PC-3 (cell line): Measurements from ENCODE around the gene COL11A1. TPM values are rescaled to one million over a fixed set of nuclear protein-coding genes. Genes with fewer than 3 reads are reported as not detected.

ENCODE experiments used
- ATAC-seq: fragments of 200-7000 bp; cut with Tn5 transposase; 2 replicates; pipeline ENCODE4 v1.9.1; 2020; ENCODE audit warnings: mild to moderate bottlenecking, moderate library complexity
- BruUV-seq: library from RNA; stranded (reverse); fragments of 400-500 nt; replicated peaks from 2 replicates; lab custom pipeline; 2021; lab: Mats Ljungman, UMichigan
- CTCF ChIA-PET: fragments of 300-600 bp; sonication (Branson Sonifier 250); formaldehyde crosslinking; loops from one replicate; lab custom pipeline; 2022; ENCODE audit warnings: antibody characterized with exemption; lab: Charles Lee
- POLR2A ChIA-PET: fragments of 300-600 bp; sonication (Branson Sonifier 250); formaldehyde crosslinking; loops from one replicate; lab custom pipeline; 2022; ENCODE audit warnings: antibody characterized with exemption; ENCODE audit not compliant: unreplicated experiment; lab: Charles Lee
- DNase-seq: peaks from one replicate; pipeline ENCODE4 v3.0.0-alpha.2; 2015
- H2AFZ ChIP-seq: fragments of 300-600 bp; sonication (generic); 2 replicates; pipeline ENCODE4 v1.6.0; 2016; ENCODE audit warnings: antibody characterized with exemption, low read length
- H3F3A ChIP-seq: fragments of 300-600 bp; sonication (generic); one replicate; pipeline ENCODE4 v1.6.0; 2017; ENCODE audit warnings: antibody characterized with exemption, low read length, control low read depth, mild to moderate bottlenecking; ENCODE audit not compliant: unreplicated experiment
- H3K27ac ChIP-seq: fragments of 300-600 bp; sonication (generic); 2 replicates; pipeline ENCODE4 v1.5.1; 2016; ENCODE audit warnings: mild to moderate bottlenecking, low read length
- H3K27me3 ChIP-seq: fragments of 300-600 bp; sonication (generic); 2 replicates; pipeline ENCODE4 v1.6.1; 2016; ENCODE audit warnings: low read length, mixed read lengths
- H3K36me3 ChIP-seq: fragments of 300-600 bp; sonication (generic); 2 replicates; pipeline ENCODE4 v1.6.1; 2016; ENCODE audit warnings: low read depth, mixed run types, low read length, mixed read lengths
- H3K4me1 ChIP-seq: fragments of 300-600 bp; sonication (generic); 2 replicates; pipeline ENCODE4 v1.5.1; 2016; ENCODE audit warnings: low read length; ENCODE audit not compliant: insufficient read depth
- H3K4me2 ChIP-seq: fragments of 300-600 bp; sonication (generic); 2 replicates; pipeline ENCODE4 v1.6.0; 2016; ENCODE audit warnings: low read length
- H3K4me3 ChIP-seq: fragments of 300-600 bp; sonication (generic); 2 replicates; pipeline ENCODE4 v1.5.1; 2016; ENCODE audit warnings: mild to moderate bottlenecking, low read length, mixed read lengths
- H3K79me2 ChIP-seq: fragments of 300-600 bp; sonication (generic); 2 replicates; pipeline ENCODE4 v1.6.1; 2017; ENCODE audit warnings: low read length, mixed read lengths
- H3K9ac ChIP-seq: fragments of 300-600 bp; sonication (generic); 2 replicates; pipeline ENCODE4 v1.6.0; 2016; ENCODE audit warnings: mild to moderate bottlenecking, low read length
- H3K9me2 ChIP-seq: fragments of 300-600 bp; sonication (generic); replicated peaks from 2 replicates; pipeline ENCODE4 v1.6.1; 2016; ENCODE audit warnings: mixed run types, low read length, mixed read lengths
- H3K9me3 ChIP-seq: fragments of 300-600 bp; sonication (generic); 2 replicates; pipeline ENCODE4 v1.6.1; 2016; ENCODE audit warnings: low read length, mixed read lengths
- H4K20me1 ChIP-seq: fragments of 300-600 bp; sonication (generic); 2 replicates; pipeline ENCODE4 v1.6.1; 2016; ENCODE audit warnings: low read length, mixed read lengths
- EZH2 ChIP-seq: fragments of 300-600 bp; sonication (generic); IDR thresholded peaks from one replicate; pipeline ENCODE4 v1.6.1; 2017; ENCODE audit warnings: antibody characterized with exemption, mild to moderate bottlenecking, low read length; ENCODE audit not compliant: unreplicated experiment
- EZH2phosphoT487 ChIP-seq: fragments of 300-600 bp; sonication (generic); IDR thresholded peaks from 2 replicates; pipeline ENCODE4 v1.6.1; 2018; ENCODE audit warnings: mild to moderate bottlenecking, antibody characterized with exemption, low read length, borderline replicate concordance
- intact Hi-C: fragments of 100-400 bp; cut with micrococcal nuclease; formaldehyde crosslinking; loops from 2 replicates; pipeline ENCODE4 v1.9.0; 2023
- total RNA-seq: library from RNA; depleted of rRNA; stranded (reverse); fragments of >200 nt; gene quantifications from 2 replicates; pipeline ENCODE4 v1.2.3, GENCODE V29; 2014
- TF ChIP-seq, protein P1 (sequence below): fragments of 300-600 bp; sonication (generic); conservative IDR thresholded peaks from 2 replicates; pipeline ENCODE4 v1.5.1; 2017; ENCODE audit warnings: antibody characterized with exemption, low read depth, mild to moderate bottlenecking, low read length

COL11A1 gene
- total RNA-seq, 1 experiment from 2014 or later = not detected

DNA sequence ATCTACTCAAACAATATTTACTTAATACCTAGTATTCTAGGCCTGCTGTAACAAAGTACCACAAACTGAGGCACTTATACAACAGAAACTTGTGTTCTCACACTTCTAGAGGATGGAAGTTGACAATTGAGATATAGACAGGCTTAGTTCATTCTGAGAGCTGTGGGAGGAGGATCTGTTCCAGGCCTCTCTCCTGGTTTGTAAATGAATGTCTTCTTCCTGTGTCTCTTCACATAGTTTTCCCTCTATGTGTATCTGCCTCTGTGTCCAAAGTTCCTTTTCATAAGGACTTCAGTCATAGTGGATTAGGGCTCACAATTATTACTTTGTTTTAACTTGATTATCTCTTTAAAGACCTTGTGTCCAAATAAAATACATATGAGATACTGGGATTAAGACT, 251.1 kb downstream of the COL11A1 start:
- TF ChIP-seq, protein P1, sequence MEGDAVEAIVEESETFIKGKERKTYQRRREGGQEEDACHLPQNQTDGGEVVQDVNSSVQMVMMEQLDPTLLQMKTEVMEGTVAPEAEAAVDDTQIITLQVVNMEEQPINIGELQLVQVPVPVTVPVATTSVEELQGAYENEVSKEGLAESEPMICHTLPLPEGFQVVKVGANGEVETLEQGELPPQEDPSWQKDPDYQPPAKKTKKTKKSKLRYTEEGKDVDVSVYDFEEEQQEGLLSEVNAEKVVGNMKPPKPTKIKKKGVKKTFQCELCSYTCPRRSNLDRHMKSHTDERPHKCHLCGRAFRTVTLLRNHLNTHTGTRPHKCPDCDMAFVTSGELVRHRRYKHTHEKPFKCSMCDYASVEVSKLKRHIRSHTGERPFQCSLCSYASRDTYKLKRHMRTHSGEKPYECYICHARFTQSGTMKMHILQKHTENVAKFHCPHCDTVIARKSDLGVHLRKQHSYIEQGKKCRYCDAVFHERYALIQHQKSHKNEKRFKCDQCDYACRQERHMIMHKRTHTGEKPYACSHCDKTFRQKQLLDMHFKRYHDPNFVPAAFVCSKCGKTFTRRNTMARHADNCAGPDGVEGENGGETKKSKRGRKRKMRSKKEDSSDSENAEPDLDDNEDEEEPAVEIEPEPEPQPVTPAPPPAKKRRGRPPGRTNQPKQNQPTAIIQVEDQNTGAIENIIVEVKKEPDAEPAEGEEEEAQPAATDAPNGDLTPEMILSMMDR = no peak
- TF ChIP-seq EZH2 (no peak), EZH2phosphoT487 (no peak)
- no peak for DNase-seq
- Histone ChIP-seq H3K27ac (no peak overlapping the region), H3K9ac (no peak overlapping the region), H2AFZ (no peak overlapping the region), H3K4me1 (no peaks in the 10 kb centered on the region), H4K20me1 (no peaks in the 10 kb centered on the region), H3K4me3 (no peak overlapping the region), H3K9me3 (no peaks in the 10 kb centered on the region), H3F3A (no peaks in the 10 kb centered on the region), H3K27me3 (no peaks in the 10 kb centered on the region), H3K36me3 (no peaks in the 10 kb centered on the region), H3K4me2 (no peak overlapping the region), H3K79me2 (no peaks in the 10 kb centered on the region), H3K9me2 (no peaks in the 10 kb centered on the region)
- no TSS peak for BruUV-seq
- intact Hi-C loops = no loop called here
- no peak for ATAC-seq
- POLR2A ChIA-PET = no interaction called here
- CTCF ChIA-PET = no interaction called here

DNA sequence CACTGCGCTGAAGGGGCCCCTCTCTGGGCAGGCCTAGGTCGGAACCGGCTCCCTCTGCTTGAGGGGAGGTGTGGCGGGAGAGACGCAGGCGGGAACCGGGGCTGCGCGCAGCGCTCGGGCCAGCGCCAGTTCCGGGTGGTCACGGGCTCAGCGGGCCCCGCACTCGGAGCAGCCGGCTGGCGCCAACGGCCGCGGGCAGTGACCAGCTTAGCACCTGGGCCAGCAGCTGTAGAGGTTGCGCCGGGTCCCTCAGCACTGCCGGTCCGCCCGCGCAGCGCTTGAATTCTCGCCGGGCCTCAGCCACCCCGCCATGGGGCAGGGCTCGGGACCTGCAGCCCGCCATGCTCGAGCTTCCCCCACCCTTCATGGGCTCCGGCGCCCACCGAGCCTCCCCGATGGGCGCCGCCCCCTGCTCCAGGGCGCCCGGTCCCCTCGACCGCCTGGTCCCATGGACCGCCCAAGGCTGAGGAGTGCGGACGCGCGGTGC, 254.6 kb downstream of the COL11A1 start:
- Histone ChIP-seq H4K20me1 (no peaks in the 10 kb centered on the region), H3K36me3 (no peaks in the 10 kb centered on the region), H3K9me3 (no peaks in the 10 kb centered on the region; the same call in 1 of the 2 replicates), H3K4me1 (no peaks in the 10 kb centered on the region), H3K27me3 (no peaks in the 10 kb centered on the region), H3K9ac (no peak overlapping the region), H3K4me3 (no peak overlapping the region), H3K9me2 (no peaks in the 10 kb centered on the region), H3K79me2 (no peaks in the 10 kb centered on the region), H3K27ac (no peak overlapping the region), H3F3A (no peaks in the 10 kb centered on the region), H3K4me2 (no peak overlapping the region), H2AFZ (no peak overlapping the region)
- POLR2A ChIA-PET = no interaction called here
- intact Hi-C loops = no loop called here
- CTCF ChIA-PET = no interaction called here
- DNase-seq = no peak
- TF ChIP-seq, protein P1 = no peak
- TF ChIP-seq EZH2phosphoT487 (no peak), EZH2 (no peak)
- no peak for ATAC-seq
- BruUV-seq = no TSS peak

DNA sequence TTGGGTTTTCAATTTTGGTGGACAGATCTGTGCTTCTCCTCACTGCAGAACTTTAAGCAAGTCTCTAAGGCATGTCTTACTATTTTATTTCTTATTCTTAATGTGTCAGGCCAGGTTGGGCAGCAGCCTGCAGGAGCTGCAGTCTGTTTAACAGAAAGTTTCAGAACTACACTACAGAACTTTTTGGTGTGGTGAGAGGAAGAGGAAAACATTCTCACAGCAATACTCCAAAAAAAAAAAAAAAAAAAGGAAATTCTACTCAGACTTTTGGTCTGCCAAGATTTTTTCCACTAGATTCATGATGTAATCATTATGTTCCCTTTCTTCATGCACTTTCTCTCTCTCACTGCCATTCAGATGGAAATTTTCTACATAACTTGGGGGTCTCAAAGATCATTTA, 255.2 kb downstream of the COL11A1 start:
- Histone ChIP-seq H3K9me2 (no peaks in the 10 kb centered on the region), H3K4me1 (no peaks in the 10 kb centered on the region), H3K79me2 (no peaks in the 10 kb centered on the region), H3K4me2 (no peak overlapping the region), H3K9me3 (peaks cover 1% of the 10 kb centered on the region; the same call in 1 of the 2 replicates), H3K27me3 (no peaks in the 10 kb centered on the region), H3K9ac (no peak overlapping the region), H3F3A (no peaks in the 10 kb centered on the region), H2AFZ (no peak overlapping the region), H3K4me3 (no peak overlapping the region), H3K36me3 (no peaks in the 10 kb centered on the region), H3K27ac (no peak overlapping the region), H4K20me1 (no peaks in the 10 kb centered on the region)
- ChIA-PET POLR2A (no interaction called here), CTCF (no interaction called here)
- no peak for ATAC-seq
- TF ChIP-seq EZH2 (no peak), EZH2phosphoT487 (no peak)
- TF ChIP-seq, protein P1 = no peak
- DNase-seq = no peak
- intact Hi-C loops = no loop called here
- BruUV-seq = no TSS peak
